HG03469 (cell line): Measurements from ENCODE around the gene BMP3.
A peak's percentile ranks its signal among the peaks of the same experiment; 100 is the strongest.

Experiments used
- ATAC-seq: cut with Tn5 transposase; IDR thresholded peaks from one replicate; pipeline ENCODE4 v1.9.1; 2021; ENCODE audit warnings: mild to moderate bottlenecking, moderate library complexity, moderate number of reproducible peaks; ENCODE audit not compliant: unreplicated experiment

BMP3 gene

GRCh38 chr4:81102107-81102506 lies 71.6 kb downstream of the BMP3 start:
- no peak for ATAC-seq

- peak; percentile 82 for ATAC-seq
Observed at GRCh38 chr4:81106150-81106549, 75.6 kb downstream of the BMP3 start.
